GM12874 (cell line): ENCODE results near the gene HNRNPAB.

Experiments
- CTCF ChIP-seq: IDR thresholded peaks from 2 replicates; pipeline ENCODE4 v1.5.1; 2011; ENCODE audit warnings: low read depth, mild to moderate bottlenecking, control low read depth, low read length, moderate library complexity; ENCODE audit not compliant: insufficient read depth

HNRNPAB gene

GRCh38 chr5:178227138-178227659 is 22.9 kb downstream of the HNRNPAB start:
- TF ChIP-seq CTCF = no peak

- no peak for TF ChIP-seq CTCF
Observed at GRCh38 chr5:178227929-178228328, 23.6 kb downstream of the HNRNPAB start.

- TF ChIP-seq CTCF = no peak
Observed at GRCh38 chr5:178228609-178229008, 24.3 kb downstream of the HNRNPAB start.

GRCh38 chr5:178229861-178230260 is 25.5 kb downstream of the HNRNPAB start:
- TF ChIP-seq CTCF = no peak

GRCh38 chr5:178230879-178231538 is 26.7 kb downstream of the HNRNPAB start:
- TF ChIP-seq CTCF = no peak

GRCh38 chr5:178231539-178232123 is 27.3 kb downstream of the HNRNPAB start:
- TF ChIP-seq CTCF = no peak

GRCh38 chr5:178232124-178232919 is 28.0 kb downstream of the HNRNPAB start, which contains the start of gene PHYKPL:
Gene PHYKPL, minus strand, starts transcription at chr5:178232802. Its CDS starts 252 bp downstream, at chr5:178232550.
- TF ChIP-seq CTCF = no peak
